HUES48 (cell line): Measurements from ENCODE around the gene CADPS.

ENCODE experiments used
- H3K27ac ChIP-seq: one replicate; pipeline ENCODE4 v1.7.0; 2013; ENCODE audit warnings: low read depth, low read length, inconsistent platforms
- H3K27me3 ChIP-seq: 2 replicates; pipeline ENCODE4 v1.6.1; 2013; ENCODE audit warnings: mild to moderate bottlenecking, low read length; ENCODE audit not compliant: control insufficient read depth, insufficient read depth
- H3K36me3 ChIP-seq: 2 replicates; pipeline ENCODE4 v1.6.1; 2013; ENCODE audit warnings: low read length; ENCODE audit not compliant: control insufficient read depth, insufficient read depth
- H3K4me1 ChIP-seq: 2 replicates; pipeline ENCODE4 v1.6.1; 2013; ENCODE audit warnings: mild to moderate bottlenecking, low read length; ENCODE audit not compliant: control insufficient read depth, insufficient read depth
- H3K4me3 ChIP-seq: 2 replicates; pipeline ENCODE4 v1.5.1; 2013; ENCODE audit warnings: mild to moderate bottlenecking, low read depth, low read length
- H3K9ac ChIP-seq: 2 replicates; pipeline ENCODE4 v1.6.1; 2013; ENCODE audit warnings: mild to moderate bottlenecking, low read depth, low read length, moderate library complexity
- H3K9me3 ChIP-seq: 2 replicates; pipeline ENCODE4 v1.6.1; 2013; ENCODE audit warnings: low read length; ENCODE audit not compliant: control insufficient read depth, insufficient read depth

Gene CADPS

GRCh38 chr3:62835554-62836236, 39.5 kb downstream of the CADPS start:
- Histone ChIP-seq H3K36me3 (no peaks in the 10 kb centered on the region), H3K9me3 (no peaks in the 10 kb centered on the region), H3K27me3 (no peaks in the 10 kb centered on the region), H3K9ac (no peak overlapping the region), H3K27ac (no peak overlapping the region), H3K4me3 (no peak overlapping the region), H3K4me1 (no peaks in the 10 kb centered on the region)

- H3K27ac ChIP-seq, result no peak overlapping the region
- no peaks in the 10 kb centered on the region for H3K9me3 ChIP-seq
- no peak overlapping the region for H3K9ac ChIP-seq
- no peak overlapping the region for H3K4me3 ChIP-seq
- H3K36me3 ChIP-seq, result no peaks in the 10 kb centered on the region
- H3K4me1 ChIP-seq, result no peaks in the 10 kb centered on the region
- H3K27me3 ChIP-seq, result no peaks in the 10 kb centered on the region
These were observed 41.7 kb downstream of the CADPS start for GRCh38 chr3:62833538-62833937.

GRCh38 chr3:62832553-62832952, 42.7 kb downstream of the CADPS start:
- Histone ChIP-seq H3K36me3 (no peaks in the 10 kb centered on the region), H3K9ac (no peak overlapping the region), H3K27me3 (no peaks in the 10 kb centered on the region), H3K4me1 (no peaks in the 10 kb centered on the region), H3K27ac (no peak overlapping the region), H3K4me3 (no peak overlapping the region), H3K9me3 (no peaks in the 10 kb centered on the region)

- no peaks in the 10 kb centered on the region for H3K9me3 ChIP-seq
- H3K27me3 ChIP-seq, result no peaks in the 10 kb centered on the region
- no peaks in the 10 kb centered on the region for H3K4me1 ChIP-seq
- no peak overlapping the region for H3K27ac ChIP-seq
- no peaks in the 10 kb centered on the region for H3K36me3 ChIP-seq
- no peak overlapping the region for H3K4me3 ChIP-seq
- no peak overlapping the region for H3K9ac ChIP-seq
These were observed 44.4 kb downstream of the CADPS start for GRCh38 chr3:62830727-62831322.

- Histone ChIP-seq H3K4me1 (0 out of 2 replicates have a peak, but pooled peaks cover 2% of the 10 kb centered on the region), H3K27ac (no peak overlapping the region), H3K27me3 (no peaks in the 10 kb centered on the region), H3K4me3 (no peak overlapping the region), H3K9ac (no peak overlapping the region), H3K36me3 (no peaks in the 10 kb centered on the region), H3K9me3 (no peaks in the 10 kb centered on the region)
These were observed 47.7 kb downstream of the CADPS start for GRCh38 chr3:62827550-62827949.

GRCh38 chr3:62824965-62825592, 50.1 kb downstream of the CADPS start:
- Histone ChIP-seq H3K36me3 (no peaks in the 10 kb centered on the region), H3K4me1 (0 out of 2 replicates have a peak, but pooled peaks cover 2% of the 10 kb centered on the region), H3K9me3 (no peaks in the 10 kb centered on the region), H3K27ac (no peak overlapping the region), H3K9ac (no peak overlapping the region), H3K27me3 (no peaks in the 10 kb centered on the region), H3K4me3 (no peak overlapping the region)

GRCh38 chr3:62823461-62824050, 51.7 kb downstream of the CADPS start:
- H3K27me3 ChIP-seq, result no peaks in the 10 kb centered on the region
- no peaks in the 10 kb centered on the region for H3K9me3 ChIP-seq
- no peaks in the 10 kb centered on the region for H3K36me3 ChIP-seq
- 0 out of 2 replicates have a peak, but pooled peaks cover 2% of the 10 kb centered on the region for H3K4me1 ChIP-seq
- H3K27ac ChIP-seq, result no peak overlapping the region
- no peak overlapping the region for H3K4me3 ChIP-seq
- no peak overlapping the region for H3K9ac ChIP-seq

GRCh38 chr3:62822905-62823304, 52.3 kb downstream of the CADPS start:
- Histone ChIP-seq H3K4me1 (0 out of 2 replicates have a peak, but pooled peaks cover 2% of the 10 kb centered on the region), H3K27me3 (no peaks in the 10 kb centered on the region), H3K9me3 (no peaks in the 10 kb centered on the region), H3K36me3 (no peaks in the 10 kb centered on the region), H3K27ac (no peak overlapping the region), H3K4me3 (no peak overlapping the region), H3K9ac (no peak overlapping the region)

GRCh38 chr3:62818347-62818746, 56.9 kb downstream of the CADPS start:
- Histone ChIP-seq H3K4me3 (no peak overlapping the region), H3K36me3 (no peaks in the 10 kb centered on the region), H3K4me1 (peaks cover 27% of the 10 kb centered on the region), H3K27me3 (no peaks in the 10 kb centered on the region), H3K27ac (no peak overlapping the region), H3K9ac (no peak overlapping the region), H3K9me3 (no peaks in the 10 kb centered on the region)

GRCh38 chr3:62817678-62818077, 57.5 kb downstream of the CADPS start:
- H3K4me1 ChIP-seq, result peaks cover 27% of the 10 kb centered on the region
- H3K4me3 ChIP-seq, result no peak overlapping the region
- no peak overlapping the region for H3K9ac ChIP-seq
- H3K36me3 ChIP-seq, result no peaks in the 10 kb centered on the region
- no peaks in the 10 kb centered on the region for H3K9me3 ChIP-seq
- no peak overlapping the region for H3K27ac ChIP-seq
- no peaks in the 10 kb centered on the region for H3K27me3 ChIP-seq

- Histone ChIP-seq H3K9me3 (no peaks in the 10 kb centered on the region), H3K9ac (no peak overlapping the region), H3K4me1 (peaks cover 27% of the 10 kb centered on the region), H3K36me3 (no peaks in the 10 kb centered on the region), H3K4me3 (no peak overlapping the region), H3K27ac (peak overlapping the region; percentile 1), H3K27me3 (no peaks in the 10 kb centered on the region)
These were observed 59.2 kb downstream of the CADPS start for GRCh38 chr3:62815981-62816380.
